GM23338 (cell line): ENCODE data around the gene MLF2. TPM values are rescaled to one million over a fixed set of nuclear protein-coding genes. Genes with fewer than 3 reads are reported as not detected.
A peak's percentile ranks its signal among the peaks of the same experiment; 100 is the strongest.

Experiments used
- ATAC-seq: fragments of 200-7000 bp; cut with Tn5 transposase; 3 replicates; pipeline ENCODE4 v1.9.1; 2020
- DNase-seq: peaks from one replicate; pipeline ENCODE4 v3.0.0-alpha.2; 2015; ENCODE audit warnings: low spot score
- H2AFZ ChIP-seq: fragments of 200-600 bp; sonication (generic); 2 replicates; pipeline ENCODE4 v1.8.0; 2016; ENCODE audit warnings: antibody characterized with exemption, mild to moderate bottlenecking, moderate library complexity
- H3F3A ChIP-seq: fragments of 200-600 bp; sonication (generic); replicated peaks from 2 replicates; pipeline ENCODE4 v1.8.0; 2017; ENCODE audit warnings: antibody characterized with exemption, mixed run types, low read depth
- H3K27ac ChIP-seq: fragments of 200-600 bp; sonication (generic); 2 replicates; pipeline ENCODE4 v1.6.1; 2016; ENCODE audit warnings: low read depth
- H3K27me3 ChIP-seq: fragments of 200-600 bp; sonication (generic); 2 replicates; pipeline ENCODE4 v1.8.0; 2016; ENCODE audit warnings: mild to moderate bottlenecking, mixed run types, moderate library complexity; ENCODE audit not compliant: insufficient read depth
- H3K36me3 ChIP-seq: fragments of 200-600 bp; sonication (generic); 2 replicates; pipeline ENCODE4 v1.8.0; 2016; ENCODE audit warnings: mild to moderate bottlenecking; ENCODE audit not compliant: insufficient read depth
- H3K4me1 ChIP-seq: fragments of 200-600 bp; sonication (generic); 2 replicates; pipeline ENCODE4 v1.8.0; 2016; ENCODE audit warnings: mild to moderate bottlenecking, moderate library complexity; ENCODE audit not compliant: insufficient read depth
- H3K4me2 ChIP-seq: fragments of 200-600 bp; sonication (generic); 2 replicates; pipeline ENCODE4 v1.7.1; 2017; ENCODE audit warnings: mixed run types
- H3K4me3 ChIP-seq: fragments of 200-600 bp; sonication (generic); 2 replicates; pipeline ENCODE4 v1.6.1; 2016; ENCODE audit warnings: mixed run types
- H3K79me2 ChIP-seq: fragments of 200-600 bp; sonication (generic); replicated peaks from 2 replicates; pipeline ENCODE4 v1.8.0; 2017; ENCODE audit warnings: mild to moderate bottlenecking; ENCODE audit not compliant: insufficient read depth
- H3K9me2 ChIP-seq: fragments of 200-600 bp; sonication (generic); 2 replicates; pipeline ENCODE4 v1.8.0; 2017; ENCODE audit not compliant: insufficient read depth
- H4K20me1 ChIP-seq: fragments of 200-600 bp; sonication (generic); replicated peaks from 2 replicates; pipeline ENCODE4 v1.8.0; 2017; ENCODE audit warnings: mild to moderate bottlenecking; ENCODE audit not compliant: insufficient read depth
- H3K27ac Mint-ChIP-seq: 2 replicates; pipeline ENCODE4 v1.8.0; 2020; ENCODE audit warnings: inconsistent platforms, mild to moderate bottlenecking, moderate library complexity, mixed read lengths
- H3K27me3 Mint-ChIP-seq: 3 replicates; pipeline ENCODE4 v1.8.0; 2022; ENCODE audit warnings: low read depth, mild to moderate bottlenecking, moderate library complexity, mixed read lengths, inconsistent platforms; ENCODE audit not compliant: insufficient read depth, poor library complexity
- H3K36me3 Mint-ChIP-seq: 3 replicates; pipeline ENCODE4 v1.8.0; 2021; ENCODE audit warnings: low read depth, mild to moderate bottlenecking, inconsistent platforms, moderate library complexity, mixed read lengths
- H3K4me1 Mint-ChIP-seq: 3 replicates; pipeline ENCODE4 v1.8.0; 2020; ENCODE audit warnings: mild to moderate bottlenecking, inconsistent platforms, mixed read lengths
- H3K4me3 Mint-ChIP-seq: 3 replicates; pipeline ENCODE4 v1.8.0; 2021; ENCODE audit warnings: moderate library complexity, mild to moderate bottlenecking, inconsistent platforms, mixed read lengths
- H3K9me3 Mint-ChIP-seq: 3 replicates; pipeline ENCODE4 v1.8.0; 2020; ENCODE audit warnings: moderate library complexity, mild to moderate bottlenecking, inconsistent platforms, mixed read lengths
- CREB1 ChIP-seq: fragments of 250-450 bp; sonication (Bioruptor Pico); IDR thresholded peaks from 2 replicates; pipeline ENCODE4 v1.5.0; 2020; ENCODE audit warnings: low read depth, mild to moderate bottlenecking, moderate library complexity
- CTCF ChIP-seq, 2 experiments: fragments of 200-600 bp in 1 of 2; sonication (generic) in 1 of 2; conservative IDR thresholded peaks; 2 replicates each; pipeline versions ENCODE4 v1.5.1 to v1.6.1; 2016 to 2017; ENCODE audit warnings: antibody characterized with exemption in 2 of 2, low read depth in 2 of 2, mild to moderate bottlenecking in 2 of 2, moderate library complexity in 1 of 2
- ETS1 ChIP-seq: IDR thresholded peaks from 2 replicates; pipeline ENCODE4 v1.6.1; 2016; ENCODE audit warnings: antibody characterized with exemption
- EZH2 ChIP-seq: fragments of 200-600 bp; sonication (generic); IDR thresholded peaks from one replicate; pipeline ENCODE4 v1.8.0; 2017; ENCODE audit warnings: antibody characterized with exemption, mild to moderate bottlenecking, low read depth; ENCODE audit not compliant: unreplicated experiment
- EZH2phosphoT487 ChIP-seq: fragments of 200-600 bp; sonication (generic); IDR thresholded peaks from one replicate; pipeline ENCODE4 v1.8.1; 2018; ENCODE audit warnings: antibody characterized with exemption; ENCODE audit not compliant: unreplicated experiment
- JUNB ChIP-seq: IDR thresholded peaks from one replicate; pipeline ENCODE4 v1.6.1; 2016; ENCODE audit warnings: antibody characterized with exemption; ENCODE audit not compliant: unreplicated experiment
- NANOG ChIP-seq: IDR thresholded peaks from 2 replicates; pipeline ENCODE4 v1.6.1; 2016; ENCODE audit warnings: antibody characterized with exemption, borderline replicate concordance
- POLR2AphosphoS5 ChIP-seq: IDR thresholded peaks from 2 replicates; pipeline ENCODE4 v1.6.1; 2016; ENCODE audit warnings: antibody characterized with exemption, low read depth
- REST ChIP-seq: IDR thresholded peaks from one replicate; pipeline ENCODE4 v1.6.1; 2018; ENCODE audit warnings: antibody characterized with exemption; ENCODE audit not compliant: unreplicated experiment
- STAT1 ChIP-seq: IDR thresholded peaks from one replicate; pipeline ENCODE4 v1.6.1; 2016; ENCODE audit warnings: antibody characterized with exemption; ENCODE audit not compliant: unreplicated experiment
- ZNF114 ChIP-seq: fragments of 250-450 bp; sonication (Bioruptor Pico); IDR thresholded peaks from 2 replicates; pipeline ENCODE4 v1.5.0; 2020; ENCODE audit warnings: mild to moderate bottlenecking, moderate library complexity
- ZNF331 ChIP-seq: fragments of 250-450 bp; sonication (Bioruptor Pico); IDR thresholded peaks from 2 replicates; pipeline ENCODE4 v1.5.0; 2020; ENCODE audit warnings: low read depth, mild to moderate bottlenecking, moderate library complexity
- polyA plus RNA-seq: library from polyadenylated mRNA; unstranded; fragments of >200 nt; fragmentation: Nextera tagmentation; extraction: Ambion mirVana; gene quantifications from 2 replicates; pipeline ENCODE4 v1.2.1, GENCODE V29; 2016
- total RNA-seq: library from RNA; depleted of rRNA; stranded (reverse); fragments of >200 nt; shearing (Covaris generic); gene quantifications from 2 replicates; pipeline ENCODE4 v1.2.3, GENCODE V29; 2014

The MLF2 gene
- total and polyA plus RNA-seq, 2 experiments from 2014 or later = 280 to 289 TPM

DNA sequence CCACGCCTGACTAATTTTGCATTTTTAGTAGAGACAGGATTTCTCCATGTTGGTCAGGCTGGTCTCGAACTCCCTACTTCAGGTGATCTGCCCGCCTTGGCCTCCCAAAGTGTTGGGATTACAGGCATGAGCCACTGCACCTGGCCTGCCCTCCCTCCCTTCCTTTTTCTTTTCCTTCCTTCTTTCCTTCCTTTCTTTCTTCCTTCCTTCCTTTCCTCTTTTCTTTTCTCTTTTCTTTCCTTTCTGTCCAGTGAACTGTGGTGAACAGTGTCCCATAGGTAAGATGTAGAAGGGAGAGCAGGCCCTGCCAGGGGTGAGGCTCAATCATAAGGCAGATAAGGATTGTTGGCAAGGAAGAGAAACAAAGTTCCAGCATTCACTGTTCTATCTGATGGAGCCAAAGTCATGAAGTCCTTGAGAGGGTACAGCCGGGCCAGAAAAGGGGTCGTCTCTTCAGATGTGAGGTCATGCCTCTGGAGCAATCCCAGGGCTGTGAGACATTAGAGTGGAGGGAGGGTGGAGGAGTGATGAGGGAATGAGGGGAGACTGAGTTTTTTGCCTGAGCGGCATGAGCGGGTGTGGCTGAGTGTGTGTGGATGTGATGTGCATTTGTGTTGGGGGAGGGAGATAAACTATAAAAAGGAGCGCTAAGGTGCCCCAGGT, 4.2 kb upstream of the MLF2 start:
- Histone ChIP-seq H3F3A (no peaks in the 10 kb centered on the region; the same call in 1 of the 2 replicates), H3K79me2 (peaks cover 6% of the 10 kb centered on the region), H3K4me3 (no peak overlapping the region), H3K27ac (no peak overlapping the region; the same call in 1 of the 2 replicates), H2AFZ (no peak overlapping the region), H3K9me2 (peaks cover 5% of the 10 kb centered on the region), H3K36me3 (no peaks in the 10 kb centered on the region), H3K4me2 (no peak overlapping the region), H3K27me3 (no peaks in the 10 kb centered on the region), H3K4me1 (peaks cover 16% of the 10 kb centered on the region), H4K20me1 (0 out of 2 replicates have a peak, but pooled peaks cover 2% of the 10 kb centered on the region)
- no peak for DNase-seq
- peaks cover 22% of the 10 kb centered on the region for H3K27me3 Mint-ChIP-seq
- ATAC-seq = no peak
- H3K9me3 Mint-ChIP-seq = no peaks in the 10 kb centered on the region
- H3K4me3 Mint-ChIP-seq = no peak overlapping the region; the same call in 2 of the 3 replicates
- no peak overlapping the region; the same call in 1 of the 2 replicates for H3K27ac Mint-ChIP-seq
- no peak for TF ChIP-seq CTCF (conservative IDR thresholded peaks at IDR 0.05; ENCODE audit: low read depth in 2 of 2)
- peaks cover 4% of the 10 kb centered on the region; the same call in 2 of the 3 replicates for H3K36me3 Mint-ChIP-seq
- H3K4me1 Mint-ChIP-seq = peaks cover 28% of the 10 kb centered on the region

DNA sequence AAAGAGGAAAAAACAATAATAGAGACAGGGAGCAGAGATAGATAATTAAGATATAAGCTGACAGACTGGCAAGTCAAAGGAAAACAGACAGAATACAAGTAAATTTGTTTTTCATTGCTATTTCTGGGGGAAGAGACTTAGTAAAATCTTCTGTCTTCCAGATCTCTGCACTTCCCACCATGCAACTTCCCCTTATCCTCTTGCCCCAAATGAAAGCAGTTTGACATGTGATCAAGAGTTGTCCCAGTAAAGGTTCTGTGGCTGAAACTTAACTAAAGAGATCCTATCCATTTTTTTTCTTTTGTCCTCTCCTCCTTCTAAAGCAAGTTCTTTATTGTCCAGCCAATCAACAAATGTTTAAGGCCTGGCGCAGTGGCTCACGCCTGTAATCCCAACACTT, 1.5 kb upstream of the MLF2 start:
- Histone ChIP-seq H4K20me1 (peaks cover 15% of the 10 kb centered on the region; the same call in 1 of the 2 replicates), H3K9me2 (no peaks in the 10 kb centered on the region), H3K4me2 (no peak overlapping the region), H2AFZ (no peak overlapping the region), H3K27ac (peak overlapping the region; percentile 67), H3K79me2 (peaks cover 24% of the 10 kb centered on the region), H3K4me1 (peaks cover 23% of the 10 kb centered on the region), H3K36me3 (peaks cover 26% of the 10 kb centered on the region), H3F3A (peaks cover 5% of the 10 kb centered on the region; the same call in 1 of the 2 replicates), H3K4me3 (no peak overlapping the region), H3K27me3 (no peaks in the 10 kb centered on the region)
- no peaks in the 10 kb centered on the region for H3K9me3 Mint-ChIP-seq
- H3K36me3 Mint-ChIP-seq = peaks cover 30% of the 10 kb centered on the region
- ATAC-seq = no peak
- H3K27ac Mint-ChIP-seq = no peak overlapping the region
- H3K4me1 Mint-ChIP-seq = peaks cover 30% of the 10 kb centered on the region
- no peak for DNase-seq
- peak overlapping the region; percentile 2; the same call in 1 of the 3 replicates for H3K4me3 Mint-ChIP-seq
- peaks cover 18% of the 10 kb centered on the region for H3K27me3 Mint-ChIP-seq
- TF ChIP-seq REST (no peak), ETS1 (no peak), EZH2 (no peak), CTCF (conservative IDR thresholded peaks at IDR 0.05; ENCODE audit: low read depth in 2 of 2) (no peak), ZNF114 (no peak), NANOG (no peak), JUNB (no peak), ZNF331 (CRISPR knock-in tag) (no peak), CREB1 (CRISPR knock-in tag) (no peak), EZH2phosphoT487 (no peak), STAT1 (no peak), POLR2AphosphoS5 (no peak)
